IPS-18c (cell line): Measurements from ENCODE around the gene CDK10.
A peak's percentile ranks its signal among the peaks of the same experiment; 100 is the strongest.
"Not testable (repeated sequence)": the region's sequence is repeated elsewhere in the genome, so short reads cannot be mapped to it uniquely, and the experiment has no call there.

Experiments used
- H3K4me3 ChIP-seq: 2 replicates; pipeline ENCODE4 v1.7.0; 2013; ENCODE audit warnings: low read depth, mild to moderate bottlenecking, low read length, moderate library complexity; ENCODE audit not compliant: insufficient read depth
- H3K9me3 ChIP-seq: one replicate; pipeline ENCODE4 v1.6.1; 2013; ENCODE audit warnings: mild to moderate bottlenecking, low read length, moderate library complexity; ENCODE audit not compliant: control insufficient read depth, insufficient read depth

The CDK10 gene

DNA sequence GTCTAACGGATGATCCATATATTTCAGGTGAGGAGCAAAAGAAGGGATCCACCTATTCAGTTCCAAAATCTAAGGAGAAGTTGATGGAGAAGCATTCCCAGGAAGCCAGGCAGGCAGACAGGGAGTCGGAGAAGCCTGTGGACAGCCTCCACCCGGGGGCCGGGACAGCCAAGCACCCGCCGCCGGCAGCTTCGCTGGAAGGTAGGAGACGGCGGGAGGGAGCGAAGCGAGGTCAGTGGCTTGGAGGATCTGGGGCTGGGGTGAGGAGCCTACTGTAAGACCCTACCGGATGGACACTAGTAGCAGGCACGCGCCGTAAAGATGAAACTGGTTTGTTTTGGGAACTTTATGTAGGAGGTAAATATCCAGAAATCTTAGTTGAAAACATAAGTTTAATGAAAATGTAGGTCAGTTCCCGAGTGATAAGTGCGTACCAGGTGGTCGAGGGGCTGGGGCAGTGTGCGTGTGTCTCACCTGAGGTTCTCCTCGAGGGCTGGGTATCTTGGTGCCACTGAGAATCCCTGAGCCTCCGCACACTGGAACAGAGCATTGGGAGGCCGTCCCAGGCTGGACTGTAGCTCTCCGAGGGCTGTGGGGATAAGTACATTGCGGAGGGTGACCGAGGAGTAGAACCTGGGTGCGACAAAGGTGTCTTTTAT is 28.1 kb upstream of the CDK10 start:
- Histone ChIP-seq H3K9me3 (no peaks in the 10 kb centered on the region), H3K4me3 (peak overlapping the region; percentile 89)

DNA sequence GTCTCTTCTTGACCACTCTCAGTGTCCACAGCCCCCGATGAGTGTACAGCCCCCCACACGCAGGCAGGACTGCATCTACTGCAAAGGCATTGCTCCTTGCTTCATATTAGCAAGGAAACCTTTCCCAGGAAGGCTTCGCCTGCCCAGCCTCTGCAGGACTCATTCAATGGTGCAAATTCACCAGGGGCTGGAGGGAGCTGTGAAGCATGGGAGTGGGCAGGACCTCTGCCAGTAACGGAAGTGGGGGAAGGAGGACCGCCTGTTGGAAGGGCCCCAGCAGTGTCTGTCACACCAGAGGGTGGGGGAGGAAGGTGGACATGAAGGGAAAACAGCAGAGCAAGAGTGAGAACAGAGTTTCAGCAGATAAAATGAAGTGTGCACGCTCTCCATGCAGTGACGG is 26.3 kb upstream of the CDK10 start:
- Histone ChIP-seq H3K9me3 (no peaks in the 10 kb centered on the region), H3K4me3 (no peak overlapping the region)

DNA sequence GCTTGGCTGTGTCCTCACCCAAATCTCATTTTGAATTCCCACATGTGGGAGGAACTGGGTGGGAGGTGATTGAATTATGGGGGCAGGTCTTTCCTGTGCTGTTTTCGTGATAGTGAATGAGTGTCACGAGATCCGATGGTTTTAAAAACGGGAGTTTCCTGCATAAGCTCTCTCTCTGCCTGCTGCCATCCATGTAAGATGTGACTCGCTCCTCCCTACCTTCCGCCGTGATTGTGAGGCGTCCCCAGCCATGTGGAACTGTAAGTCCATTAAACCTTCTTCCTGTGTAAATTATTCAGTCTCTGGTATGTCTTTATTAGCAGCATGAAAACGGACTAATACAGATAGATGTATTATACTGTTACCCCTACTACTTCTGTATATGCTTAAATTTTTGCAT is 25.3 kb upstream of the CDK10 start:
- Histone ChIP-seq H3K4me3 (no peak overlapping the region), H3K9me3 (no peaks in the 10 kb centered on the region)

DNA sequence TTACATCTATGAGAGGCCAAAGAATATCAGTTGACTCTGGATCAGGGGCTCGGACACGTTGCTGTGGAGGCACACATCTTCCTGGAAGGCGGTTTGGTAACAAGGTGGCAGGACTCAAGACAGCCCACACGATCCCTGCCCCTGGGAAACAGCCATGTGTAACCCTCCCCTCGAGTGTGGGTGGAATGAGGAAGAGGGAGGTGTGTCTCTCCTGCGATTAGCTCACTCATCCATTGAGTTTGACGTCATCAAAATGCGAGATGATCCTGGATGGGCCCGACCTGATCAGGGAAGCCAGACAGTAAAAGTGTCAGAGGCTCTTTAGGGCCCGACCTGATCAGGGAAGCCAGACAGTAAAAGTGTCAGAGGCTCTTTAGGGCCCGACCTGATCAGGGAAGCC is 22.3 kb upstream of the CDK10 start:
- H3K9me3 ChIP-seq, H3K4me3 ChIP-seq: not testable (repeated sequence)

DNA sequence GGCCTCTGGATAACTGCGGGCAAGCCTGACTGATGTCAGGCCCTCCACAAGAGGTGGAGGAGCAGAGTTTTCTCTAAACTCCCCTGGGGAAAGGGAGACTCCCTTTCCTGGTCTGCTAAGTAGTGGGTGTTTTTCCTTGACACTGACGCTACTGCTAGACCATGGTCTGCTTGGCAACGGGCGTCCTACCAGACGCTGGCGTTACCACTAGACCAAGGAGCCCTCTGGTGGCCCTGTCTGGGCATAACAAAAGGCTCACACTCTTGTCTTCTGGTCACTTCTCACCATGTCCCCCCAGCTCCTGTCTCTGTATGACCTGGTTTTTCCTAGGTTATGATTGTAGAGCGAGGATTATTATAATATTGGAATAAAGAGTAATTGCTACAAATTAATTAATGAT is 19.5 kb upstream of the CDK10 start:
- H3K4me3 ChIP-seq, H3K9me3 ChIP-seq: not testable (repeated sequence)

DNA sequence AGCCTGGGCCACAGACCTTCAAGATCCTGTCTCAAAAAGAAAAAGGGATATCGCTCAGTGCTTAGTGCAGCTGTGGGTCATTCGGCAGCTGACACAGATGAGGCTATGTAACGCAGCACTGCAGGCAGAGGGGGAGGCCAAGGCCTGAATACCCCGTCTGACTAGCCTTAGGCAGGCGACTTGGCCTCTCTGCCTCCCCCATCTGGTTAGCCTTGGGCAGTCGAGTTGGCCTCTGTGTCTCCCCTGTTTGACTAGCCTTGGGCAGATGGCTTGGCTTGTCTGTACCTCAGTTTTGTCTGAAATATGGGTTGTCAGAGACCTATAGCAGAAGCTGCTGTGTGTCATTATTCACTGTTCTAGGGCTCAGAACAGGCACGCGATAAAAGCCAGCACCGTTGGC is 18.9 kb upstream of the CDK10 start:
- Histone ChIP-seq H3K4me3 (no peak overlapping the region), H3K9me3 (peaks cover 2% of the 10 kb centered on the region)

DNA sequence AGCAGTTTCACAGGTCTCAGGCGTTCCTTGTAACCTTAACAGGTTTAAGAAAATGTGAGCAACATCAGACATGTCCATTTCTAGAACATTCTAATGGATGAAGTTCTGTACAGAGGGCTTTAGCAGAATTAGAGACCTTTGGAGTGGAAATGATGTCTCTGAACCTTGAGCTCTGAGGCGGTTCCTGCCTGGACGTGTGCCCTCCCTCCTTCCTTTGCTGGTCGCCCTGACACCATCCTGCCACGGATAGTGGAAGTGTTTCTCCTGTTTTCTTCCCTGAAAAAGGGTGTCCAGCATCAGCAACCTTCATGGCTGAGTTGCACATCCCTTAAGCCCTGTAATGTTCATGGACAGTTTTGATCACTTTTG is 17.7 kb upstream of the CDK10 start:
- Histone ChIP-seq H3K9me3 (peaks cover 2% of the 10 kb centered on the region), H3K4me3 (no peak overlapping the region)

DNA sequence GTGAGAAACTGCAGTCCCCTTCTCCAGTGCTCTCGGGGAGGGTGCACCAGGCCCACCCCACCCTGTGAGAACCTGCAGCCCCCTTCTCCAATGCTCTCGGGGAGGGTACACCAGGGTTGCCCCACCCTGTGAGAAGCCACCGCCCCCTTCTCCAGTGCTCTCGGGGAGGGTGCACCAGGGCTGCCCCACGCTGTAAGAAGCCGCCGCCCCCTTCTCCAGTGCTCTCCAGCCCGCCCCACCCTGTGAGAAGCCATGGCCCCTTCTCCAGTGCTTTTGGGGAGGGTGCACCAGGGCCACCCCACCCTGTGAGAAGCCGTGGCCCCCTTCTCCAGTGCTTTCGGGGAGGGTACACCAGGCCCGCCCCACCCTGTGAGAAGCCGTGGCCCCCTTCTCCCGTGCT is 16.7 kb upstream of the CDK10 start:
- Histone ChIP-seq H3K4me3 (no peak overlapping the region), H3K9me3 (peaks cover 2% of the 10 kb centered on the region)

DNA sequence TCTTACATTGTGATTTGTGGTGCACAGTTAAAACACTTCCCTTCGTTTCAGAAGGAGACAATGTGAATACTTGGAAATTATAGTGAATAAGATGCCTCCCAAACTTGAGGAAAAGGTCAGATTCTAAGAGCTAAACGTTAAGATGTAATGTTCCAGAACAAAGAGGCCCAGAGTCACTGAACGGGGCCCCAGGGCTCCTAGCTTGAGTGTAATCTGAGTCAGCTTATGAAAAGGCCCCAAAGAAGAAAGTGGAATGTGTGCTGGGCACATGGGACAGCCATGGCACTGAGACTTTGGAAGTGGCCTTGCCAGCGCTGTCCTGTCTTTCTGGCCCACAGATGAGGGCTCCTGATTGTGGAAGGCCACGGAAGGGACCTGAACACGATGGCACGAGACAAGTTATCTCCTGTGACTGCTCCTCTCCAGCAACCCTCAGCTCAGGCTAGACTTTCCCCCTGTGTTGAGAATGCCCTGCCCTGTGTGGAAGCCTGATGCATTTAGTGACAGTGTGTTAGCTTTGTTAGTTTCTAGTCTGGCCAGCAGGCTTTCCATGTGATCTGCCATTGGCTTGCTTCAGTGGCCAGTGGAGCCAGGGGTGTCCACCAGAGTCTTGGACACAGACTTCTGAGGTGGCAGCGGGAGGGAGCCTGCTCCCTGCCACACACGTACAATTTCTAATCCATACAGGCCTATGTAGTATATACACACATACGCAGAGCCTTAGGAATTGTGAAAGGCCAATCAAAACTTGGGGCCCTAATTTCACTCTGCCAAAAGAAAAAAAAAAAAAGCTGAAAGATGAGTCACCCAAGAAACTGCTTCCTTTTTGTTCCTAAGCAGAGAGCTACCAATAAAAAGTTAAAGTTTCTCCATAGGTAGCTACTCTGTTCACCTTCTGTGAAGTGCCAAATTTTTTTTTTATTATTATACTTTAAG is 15.7 kb upstream of the CDK10 start:
- peaks cover 2% of the 10 kb centered on the region for H3K9me3 ChIP-seq
- H3K4me3 ChIP-seq: no peak overlapping the region

DNA sequence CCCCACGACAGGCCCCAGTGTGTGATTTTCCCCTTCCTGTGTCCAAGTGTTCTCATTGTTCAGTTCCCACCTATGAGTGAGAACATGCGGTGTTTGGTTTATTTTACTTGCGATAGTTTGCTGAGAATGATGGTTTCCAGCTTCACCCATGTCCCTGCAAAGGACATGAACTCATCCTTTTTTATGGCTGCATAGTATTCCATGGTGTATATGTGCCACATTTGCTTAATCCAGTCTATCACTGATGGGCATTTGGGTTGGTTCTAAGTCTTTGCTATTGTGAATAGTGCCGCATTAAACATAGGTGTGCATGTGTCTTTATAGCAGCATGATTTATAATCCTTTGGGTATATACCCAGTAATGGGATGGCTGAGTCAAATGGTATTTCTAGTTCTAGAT is 14.9 kb upstream of the CDK10 start:
- H3K4me3 ChIP-seq, H3K9me3 ChIP-seq: not testable (repeated sequence)

DNA sequence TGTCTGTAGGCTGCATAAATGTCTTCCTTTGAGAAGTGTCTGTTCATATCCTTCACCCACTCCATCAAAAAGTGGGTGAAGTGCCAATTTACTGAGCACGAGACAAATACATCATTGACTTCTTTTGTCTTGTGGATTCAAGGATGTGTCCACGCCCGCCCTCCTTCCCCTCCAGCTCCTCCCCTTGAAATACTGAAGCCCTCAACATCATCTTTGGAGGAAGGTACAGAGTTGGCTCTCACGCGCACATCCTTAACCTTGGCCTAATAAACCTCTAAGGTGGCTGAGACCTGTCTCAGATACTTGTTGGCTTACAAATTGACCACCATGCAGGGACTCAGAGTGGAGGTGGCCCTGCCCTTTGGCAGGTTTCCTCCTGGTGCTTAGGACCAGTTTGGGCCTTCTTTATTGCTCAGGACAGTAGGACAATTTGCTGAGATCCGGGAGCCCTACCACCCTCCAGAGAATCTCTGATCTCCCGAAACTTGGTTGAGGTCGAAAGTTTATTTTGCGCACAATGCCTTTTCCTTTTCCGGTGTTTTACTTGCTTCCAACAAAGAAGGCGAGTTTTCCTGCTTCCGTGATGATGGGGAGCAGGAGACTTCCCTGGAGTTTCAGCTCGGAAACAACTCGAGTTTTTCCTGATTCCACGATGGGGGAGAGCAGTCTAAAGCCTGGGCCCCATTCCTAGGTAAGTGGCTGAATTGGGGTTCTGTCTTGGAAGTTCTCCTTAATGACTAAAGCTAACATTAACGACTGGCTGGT is 14.1 kb upstream of the CDK10 start:
- peaks cover 3% of the 10 kb centered on the region for H3K9me3 ChIP-seq
- H3K4me3 ChIP-seq: no peak overlapping the region

DNA sequence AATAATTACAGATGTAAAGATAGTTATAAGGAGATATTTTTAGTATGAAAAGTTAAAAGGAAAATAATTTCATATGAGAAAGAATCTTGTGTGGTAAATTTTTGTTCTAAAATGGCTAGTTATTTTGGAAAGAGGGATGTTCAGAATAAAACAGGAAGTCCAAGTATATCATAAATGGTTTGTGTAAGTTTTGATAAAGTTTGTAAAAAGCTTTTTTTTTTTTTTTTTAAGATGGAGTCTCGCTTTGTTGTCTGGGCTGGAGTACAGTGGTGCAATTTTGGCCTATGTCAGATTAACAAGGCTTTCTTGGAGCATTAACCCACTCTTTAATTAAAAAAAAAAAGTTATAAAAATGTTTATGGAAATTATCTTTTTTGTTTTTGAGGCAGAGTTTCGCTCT is 8.2 kb upstream of the CDK10 start:
- Histone ChIP-seq H3K9me3 (peaks cover 6% of the 10 kb centered on the region), H3K4me3 (no peak overlapping the region)

DNA sequence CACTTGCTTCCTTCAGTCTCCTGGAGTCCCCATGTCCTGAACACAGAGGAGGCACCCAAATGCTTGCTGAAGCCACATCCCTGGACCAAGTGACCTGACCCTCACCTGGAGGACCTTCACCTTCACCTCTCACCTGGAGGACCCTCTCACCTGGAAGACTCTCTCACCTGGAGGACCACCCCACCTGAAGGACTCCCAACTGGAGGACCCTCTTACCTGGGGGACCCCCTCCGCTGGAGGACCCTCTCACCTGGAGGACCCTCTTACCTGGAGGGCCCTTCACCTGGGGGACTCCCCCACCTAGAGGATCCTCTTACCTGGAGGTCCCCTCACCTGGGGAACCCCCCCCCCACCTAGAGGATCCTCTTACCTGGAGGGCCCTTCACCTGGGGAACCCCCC is 573 bp upstream of the CDK10 start:
- Histone ChIP-seq H3K9me3 (peaks cover 2% of the 10 kb centered on the region), H3K4me3 (no peak overlapping the region)

DNA sequence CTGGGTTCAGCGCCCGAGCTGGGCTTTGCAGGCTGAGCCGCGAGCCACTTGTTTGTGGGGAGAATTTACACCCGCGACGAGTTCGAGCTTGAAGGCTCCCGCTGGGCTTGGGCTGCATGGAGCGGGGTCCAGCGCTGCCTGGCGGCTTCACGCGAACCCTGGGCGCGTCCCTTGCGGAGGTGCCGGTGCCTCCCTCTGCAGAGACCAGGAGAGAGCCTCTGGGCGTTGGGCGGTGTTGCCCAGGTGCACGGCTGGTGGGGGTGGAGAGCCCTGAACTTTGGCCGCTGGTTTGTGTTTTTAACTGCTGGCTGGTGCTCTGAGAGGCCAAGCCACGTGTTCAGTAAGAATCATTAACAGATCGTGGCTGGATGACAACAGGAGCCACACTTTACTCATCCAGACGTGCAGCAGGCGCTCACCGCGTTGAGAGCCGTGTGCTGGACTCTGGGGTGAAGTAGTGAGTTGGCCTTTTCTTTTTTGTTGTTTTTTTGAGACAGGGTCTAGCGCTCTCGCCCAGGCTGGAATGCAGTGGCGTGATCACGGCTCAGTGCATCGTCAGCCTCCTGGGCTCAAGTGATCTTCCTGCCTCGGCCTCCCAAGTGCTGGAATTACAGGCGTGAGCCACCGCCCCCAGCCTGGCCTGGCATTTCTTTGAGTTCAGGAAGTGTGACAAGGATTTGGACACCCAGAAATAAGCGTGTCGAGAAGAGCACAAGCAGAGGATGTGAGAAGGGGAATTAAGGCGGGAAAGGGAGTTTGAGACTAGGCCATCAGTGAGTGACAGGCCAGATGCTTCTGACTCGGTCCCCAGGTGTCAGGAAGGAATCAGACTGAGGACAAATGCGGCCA is 827 bp downstream of the CDK10 start:
- Histone ChIP-seq H3K9me3 (peaks cover 2% of the 10 kb centered on the region), H3K4me3 (peak overlapping the region; percentile 81)

DNA sequence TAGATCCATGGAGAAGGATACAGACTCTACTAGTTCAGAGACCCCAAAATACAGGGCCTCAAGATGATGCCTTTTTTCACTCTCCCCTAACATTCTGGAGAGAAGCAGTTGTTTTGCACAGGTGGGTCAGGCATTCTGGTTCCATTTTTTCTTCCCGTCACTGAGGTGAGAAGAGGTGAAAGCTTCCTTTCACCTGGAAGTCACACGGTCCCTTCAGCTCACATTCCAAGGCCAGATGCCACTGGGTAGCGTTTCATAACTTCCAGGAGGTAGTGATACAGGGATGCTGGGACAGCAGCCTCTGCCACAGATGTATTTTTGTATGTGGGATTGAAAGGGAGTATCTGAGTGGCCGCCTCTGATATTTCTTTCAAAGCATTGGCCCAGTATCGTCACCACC is 1.9 kb downstream of the CDK10 start:
- no peak overlapping the region for H3K4me3 ChIP-seq
- peaks cover 2% of the 10 kb centered on the region for H3K9me3 ChIP-seq

DNA sequence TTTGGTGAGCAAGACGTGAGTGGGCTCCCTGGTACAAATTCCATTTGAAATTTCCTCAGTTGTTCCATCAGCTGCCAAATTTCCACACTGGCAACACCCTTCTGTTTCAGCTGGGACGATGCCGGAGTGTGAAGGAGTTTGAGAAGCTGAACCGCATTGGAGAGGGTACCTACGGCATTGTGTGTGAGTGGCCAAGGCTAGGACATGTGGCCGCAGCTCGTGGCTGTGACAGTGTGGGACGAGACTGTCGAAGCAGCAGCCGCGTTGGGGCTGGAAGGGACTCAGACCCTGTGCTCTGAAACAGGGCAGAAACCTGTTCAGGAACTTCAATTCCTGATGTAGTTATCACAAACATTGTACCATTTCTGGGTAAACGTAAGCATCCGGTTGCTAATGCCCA is 2.7 kb downstream of the CDK10 start:
- Histone ChIP-seq H3K4me3 (no peak overlapping the region), H3K9me3 (peaks cover 2% of the 10 kb centered on the region)

DNA sequence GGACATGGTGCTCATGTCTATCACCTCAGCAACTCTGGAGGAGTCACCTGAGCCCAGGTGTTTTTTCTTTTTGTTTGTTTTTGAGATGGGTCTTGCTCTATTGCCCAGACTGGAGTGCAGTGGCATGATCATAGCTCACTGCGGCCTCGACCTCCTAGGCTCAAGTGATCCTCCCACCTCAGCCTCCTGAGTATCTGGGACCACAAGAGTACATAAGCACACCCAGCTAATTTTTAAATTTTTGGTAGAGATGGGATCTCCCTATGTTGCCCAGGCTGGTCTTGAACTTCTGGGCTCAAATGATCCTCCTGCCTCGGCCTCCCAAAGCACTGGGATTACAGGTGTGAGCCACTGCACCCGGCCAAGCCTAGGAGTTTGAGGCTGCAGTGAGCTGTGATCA is 3.1 kb downstream of the CDK10 start:
- H3K9me3 ChIP-seq, H3K4me3 ChIP-seq: not testable (repeated sequence)
